Fibroblast of lung (primary cell): ENCODE results near the gene CSNK1A1. TPM values are rescaled to one million over a fixed set of nuclear protein-coding genes. Genes with fewer than 3 reads are reported as not detected.
A peak's percentile ranks its signal among the peaks of the same experiment; 100 is the strongest.

Experiments
- DNase-seq, 2 donors: peaks; one replicate each; pipeline versions ENCODE4 v3.0.0 to v3.0.0-alpha.2; 2010; ENCODE audit warnings: low read depth in 2 of 2
- H2AFZ ChIP-seq: 2 replicates; pipeline ENCODE4 v1.5.1; 2012; ENCODE audit warnings: low read length, control low read depth, inconsistent platforms
- H3K27ac ChIP-seq: 2 replicates; pipeline ENCODE4 v1.5.1; 2011; ENCODE audit warnings: low read length, control low read depth; ENCODE audit not compliant: insufficient read depth
- H3K27me3 ChIP-seq: 2 replicates; pipeline ENCODE4 v1.5.1; 2011; ENCODE audit warnings: mild to moderate bottlenecking, low read length; ENCODE audit not compliant: control insufficient read depth, insufficient read depth
- H3K36me3 ChIP-seq: 2 replicates; pipeline ENCODE4 v1.5.1; 2011; ENCODE audit warnings: low read length; ENCODE audit not compliant: control insufficient read depth, insufficient read depth
- H3K4me1 ChIP-seq: 2 replicates; pipeline ENCODE4 v1.5.1; 2011; ENCODE audit warnings: low read length; ENCODE audit not compliant: control insufficient read depth, insufficient read depth; ENCODE audit errors: extremely low read depth
- H3K4me2 ChIP-seq: 2 replicates; pipeline ENCODE4 v1.5.1; 2011; ENCODE audit warnings: low read length, control low read depth; ENCODE audit not compliant: insufficient read depth; ENCODE audit errors: extremely low read depth
- H3K4me3 ChIP-seq, 4 experiments: fragments of 200-600 bp in 1 of 4; sonication (generic) in 1 of 4; replicated peaks in 1 of 4; 2 replicates each; pipeline ENCODE4 v1.5.1; 2011 to 2016; ENCODE audit warnings: low read length in 4 of 4, low read depth in 3 of 4, mild to moderate bottlenecking in 3 of 4, control low read depth in 2 of 4, inconsistent platforms in 1 of 4, mixed read lengths in 1 of 4; ENCODE audit not compliant: insufficient read depth in 1 of 4; ENCODE audit errors: control extremely low read depth in 1 of 4
- H3K79me2 ChIP-seq: 2 replicates; pipeline ENCODE4 v1.5.1; 2012; ENCODE audit warnings: mild to moderate bottlenecking, low read length, inconsistent platforms; ENCODE audit not compliant: control insufficient read depth, insufficient read depth
- H3K9ac ChIP-seq: 2 replicates; pipeline ENCODE4 v1.5.1; 2011; ENCODE audit warnings: mild to moderate bottlenecking, low read length, control low read depth; ENCODE audit not compliant: insufficient read depth
- H3K9me3 ChIP-seq: 2 replicates; pipeline ENCODE4 v1.5.1; 2012; ENCODE audit warnings: low read depth, low read length; ENCODE audit not compliant: control insufficient read depth, insufficient read depth
- H4K20me1 ChIP-seq: 2 replicates; pipeline ENCODE4 v1.5.1; 2011; ENCODE audit warnings: low read length; ENCODE audit not compliant: control insufficient read depth, insufficient read depth; ENCODE audit errors: extremely low read depth
- CTCF ChIP-seq, 2 donors: IDR thresholded peaks in 1 of 2; conservative IDR thresholded peaks in 1 of 2; 1 replicate in 1 of 2; 2 replicates in 1 of 2; pipeline ENCODE4 v1.5.1; 2011 to 2012; ENCODE audit warnings: low read length in 2 of 2, control low read depth in 1 of 2, inconsistent platforms in 1 of 2, low read depth in 1 of 2, mild to moderate bottlenecking in 1 of 2
- EZH2 ChIP-seq: IDR thresholded peaks from 2 replicates; pipeline ENCODE4 v1.5.1; 2012; ENCODE audit warnings: low read length, control low read depth, mild to moderate bottlenecking; ENCODE audit errors: missing control alignments
- polyA plus RNA-seq, 2 donors: library from polyadenylated mRNA; depleted of rRNA in 1 of 2; stranded (reverse) in 1 of 2; unstranded in 1 of 2; fragments of >200 nt; gene quantifications; 2 replicates each; pipeline ENCODE4 v1.2.1, GENCODE V29; 2011 to 2012; ENCODE audit warnings: missing spikeins in 1 of 2
- total RNA-seq: library from RNA; depleted of rRNA; stranded (reverse); fragments of >200 nt; gene quantifications from 2 replicates; pipeline ENCODE4 v1.2.1, GENCODE V29; 2014

CSNK1A1 gene
- total and polyA plus RNA-seq, 2 donors (not counting 1 experiment from before 2014, with no cell fraction given): 275 to 674 TPM

DNA sequence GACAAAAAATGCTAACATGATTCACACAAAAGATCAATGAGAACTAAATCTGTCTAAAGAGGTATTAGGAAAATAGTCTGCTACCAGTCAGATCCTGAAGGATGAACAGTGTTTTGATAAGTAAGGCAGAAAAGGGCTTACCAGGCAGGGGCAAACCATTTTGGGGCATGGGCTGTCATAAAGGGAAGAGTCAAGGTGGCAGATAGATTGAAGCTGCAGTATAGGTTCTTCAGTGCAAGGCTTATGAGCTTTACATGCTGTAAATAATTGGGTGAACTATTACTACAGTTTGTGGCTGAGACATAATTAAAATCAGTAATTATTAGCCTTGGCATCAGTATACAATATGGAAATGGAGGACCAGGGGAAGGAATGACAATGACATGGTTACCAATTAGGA is 21.8 kb downstream of the CSNK1A1 start:
- H3K27ac ChIP-seq: no peak overlapping the region
- H3K4me2 ChIP-seq: no peak overlapping the region
- no peaks in the 10 kb centered on the region for H3K27me3 ChIP-seq
- DNase-seq: no peak
- H3K79me2 ChIP-seq: peaks cover 100% of the 10 kb centered on the region
- H3K4me1 ChIP-seq: peaks cover 5% of the 10 kb centered on the region
- no peak overlapping the region for H2AFZ ChIP-seq
- H3K9ac ChIP-seq: no peak overlapping the region
- H3K4me3 ChIP-seq: no peak overlapping the region
- TF ChIP-seq EZH2 (no peak), CTCF (conservative IDR thresholded peaks at IDR 0.05 in 1 of 2, IDR thresholded peaks at IDR 0.05 in 1 of 2; ENCODE audit: low read depth in 1 of 2, low read length in 2 of 2) (no peak)
- H4K20me1 ChIP-seq: peaks cover 8% of the 10 kb centered on the region
- H3K9me3 ChIP-seq: no peaks in the 10 kb centered on the region
- peaks cover 1% of the 10 kb centered on the region for H3K36me3 ChIP-seq

GRCh38 chr5:149528281-149529060 is 22.8 kb downstream of the CSNK1A1 start:
- no peaks in the 10 kb centered on the region for H3K9me3 ChIP-seq
- no peak overlapping the region for H3K9ac ChIP-seq
- peaks cover 5% of the 10 kb centered on the region for H3K4me1 ChIP-seq
- TF ChIP-seq EZH2 (no peak), CTCF (conservative IDR thresholded peaks at IDR 0.05 in 1 of 2, IDR thresholded peaks at IDR 0.05 in 1 of 2; ENCODE audit: low read depth in 1 of 2, low read length in 2 of 2) (peak in 1 of 2 donors; percentile 1)
- H3K79me2 ChIP-seq: peaks cover 100% of the 10 kb centered on the region
- H3K27me3 ChIP-seq: no peaks in the 10 kb centered on the region
- no peak overlapping the region for H3K27ac ChIP-seq
- H3K36me3 ChIP-seq: peaks cover 1% of the 10 kb centered on the region
- DNase-seq: no peak
- no peak overlapping the region for H3K4me3 ChIP-seq
- no peak overlapping the region for H3K4me2 ChIP-seq
- H2AFZ ChIP-seq: no peak overlapping the region
- H4K20me1 ChIP-seq: peaks cover 8% of the 10 kb centered on the region

GRCh38 chr5:149526845-149527590 is 24.2 kb downstream of the CSNK1A1 start:
- Histone ChIP-seq H3K9me3 (no peaks in the 10 kb centered on the region), H3K36me3 (peaks cover 5% of the 10 kb centered on the region), H3K27me3 (no peaks in the 10 kb centered on the region), H3K79me2 (peaks cover 99% of the 10 kb centered on the region), H2AFZ (no peak overlapping the region), H3K4me2 (no peak overlapping the region), H3K9ac (no peak overlapping the region), H3K4me1 (peaks cover 5% of the 10 kb centered on the region), H3K27ac (peak overlapping the region; percentile 14), H4K20me1 (peaks cover 6% of the 10 kb centered on the region), H3K4me3 (no peak overlapping the region)
- no peak for TF ChIP-seq CTCF (conservative IDR thresholded peaks at IDR 0.05 in 1 of 2, IDR thresholded peaks at IDR 0.05 in 1 of 2; ENCODE audit: low read depth in 1 of 2, low read length in 2 of 2)
- no peak for TF ChIP-seq EZH2
- peak in 1 of 2 donors; percentile 17 for DNase-seq
